Mesenchymal stem cell (in vitro differentiated cells and primary cell): ENCODE results near the gene QTRT2.

Experiments used
- DNase-seq: peaks from one replicate; pipeline ENCODE4 v3.0.0-alpha.2; 2013
- H2AFZ ChIP-seq: one replicate; pipeline ENCODE4 v1.6.1; 2013; ENCODE audit warnings: low read depth, mild to moderate bottlenecking, control low read depth, inconsistent platforms, low read length, moderate library complexity
- H2AK5ac ChIP-seq: 2 replicates; pipeline ENCODE4 v1.6.1; 2013; ENCODE audit warnings: low read length, moderate library complexity, mild to moderate bottlenecking, inconsistent platforms; ENCODE audit not compliant: severe bottlenecking
- H2BK120ac ChIP-seq: one replicate; pipeline ENCODE4 v1.6.1; 2013; ENCODE audit warnings: low read depth, mild to moderate bottlenecking, inconsistent platforms, low read length, moderate library complexity
- H2BK12ac ChIP-seq, 2 experiments: one replicate each; pipeline ENCODE4 v1.6.1; 2013; ENCODE audit warnings: inconsistent platforms in 2 of 2, low read length in 2 of 2, mild to moderate bottlenecking in 2 of 2, moderate library complexity in 2 of 2, control low read depth in 1 of 2
- H2BK15ac ChIP-seq: one replicate; pipeline ENCODE4 v1.6.1; 2013; ENCODE audit warnings: mild to moderate bottlenecking, low read depth, inconsistent platforms; ENCODE audit not compliant: poor library complexity, severe bottlenecking
- H2BK5ac ChIP-seq: 2 replicates; pipeline ENCODE4 v1.6.1; 2013; ENCODE audit warnings: low read depth, mild to moderate bottlenecking, low read length, control low read depth, inconsistent platforms; ENCODE audit not compliant: poor library complexity, severe bottlenecking
- H3K14ac ChIP-seq, 2 experiments: one replicate each; pipeline ENCODE4 v1.6.1; 2013; ENCODE audit warnings: inconsistent platforms in 2 of 2, low read length in 2 of 2, control low read depth in 1 of 2, mild to moderate bottlenecking in 1 of 2, moderate library complexity in 1 of 2
- H3K18ac ChIP-seq, 2 experiments: one replicate each; pipeline ENCODE4 v1.6.1; 2013; ENCODE audit warnings: inconsistent platforms in 2 of 2, low read length in 2 of 2, control low read depth in 1 of 2, low read depth in 1 of 2, mild to moderate bottlenecking in 1 of 2
- H3K23ac ChIP-seq, 2 experiments: one replicate each; pipeline ENCODE4 v1.6.1; 2013; ENCODE audit warnings: inconsistent platforms in 2 of 2, low read length in 2 of 2, mild to moderate bottlenecking in 2 of 2, moderate library complexity in 2 of 2, control low read depth in 1 of 2
- H3K27ac ChIP-seq: 2 replicates; pipeline ENCODE4 v1.5.1; 2013; ENCODE audit warnings: mild to moderate bottlenecking, moderate library complexity, low read length, control low read depth, inconsistent platforms; ENCODE audit not compliant: poor library complexity, severe bottlenecking
- H3K27me3 ChIP-seq, 2 experiments: 2 replicates each; pipeline versions ENCODE4 v1.6.1 to v1.7.0; 2013; ENCODE audit warnings: low read length in 2 of 2, mild to moderate bottlenecking in 2 of 2, moderate library complexity in 2 of 2, control low read depth in 1 of 2, inconsistent platforms in 1 of 2; ENCODE audit not compliant: control insufficient read depth in 1 of 2, insufficient read depth in 1 of 2
- H3K36me3 ChIP-seq, 2 experiments: 2 replicates each; pipeline versions ENCODE4 v1.6.1 to v1.7.0; 2013; ENCODE audit warnings: low read length in 2 of 2, control low read depth in 1 of 2, inconsistent platforms in 1 of 2, low read depth in 1 of 2, mild to moderate bottlenecking in 1 of 2; ENCODE audit not compliant: insufficient read depth in 2 of 2, control insufficient read depth in 1 of 2
- H3K4ac ChIP-seq, 2 experiments: one replicate each; pipeline ENCODE4 v1.6.1; 2013; ENCODE audit warnings: inconsistent platforms in 2 of 2, low read length in 2 of 2, mild to moderate bottlenecking in 2 of 2, moderate library complexity in 2 of 2, control low read depth in 1 of 2, low read depth in 1 of 2
- H3K4me1 ChIP-seq: 2 replicates; pipeline ENCODE4 v1.6.1; 2013; ENCODE audit warnings: low read depth, low read length, control low read depth; ENCODE audit not compliant: control insufficient read depth, insufficient read depth
- H3K4me2 ChIP-seq: 2 replicates; pipeline ENCODE4 v1.6.1; 2013; ENCODE audit warnings: low read length, mild to moderate bottlenecking, inconsistent platforms; ENCODE audit not compliant: poor library complexity, severe bottlenecking
- H3K4me3 ChIP-seq, 2 experiments: 2 replicates each; pipeline versions ENCODE4 v1.5.1 to v1.7.0; 2013; ENCODE audit warnings: low read length in 2 of 2, mild to moderate bottlenecking in 2 of 2, control low read depth in 1 of 2, low read depth in 1 of 2; ENCODE audit not compliant: insufficient read depth in 1 of 2
- H3K79me1 ChIP-seq: replicated peaks from 2 replicates; pipeline ENCODE4 v1.6.1; 2013; ENCODE audit warnings: mild to moderate bottlenecking, control low read depth, low read length, inconsistent platforms; ENCODE audit not compliant: poor library complexity, severe bottlenecking
- H3K9ac ChIP-seq: 2 replicates; pipeline ENCODE4 v1.7.0; 2013; ENCODE audit warnings: mild to moderate bottlenecking, low read length, moderate library complexity
- H3K9me3 ChIP-seq: 2 replicates; pipeline ENCODE4 v1.7.0; 2013; ENCODE audit warnings: mild to moderate bottlenecking, low read length; ENCODE audit not compliant: control insufficient read depth
- H4K8ac ChIP-seq: one replicate; pipeline ENCODE4 v1.6.1; 2013; ENCODE audit warnings: inconsistent platforms, mild to moderate bottlenecking, low read length, moderate library complexity
- H4K91ac ChIP-seq: one replicate; pipeline ENCODE4 v1.6.1; 2013; ENCODE audit warnings: mild to moderate bottlenecking, low read length, inconsistent platforms
- WGBS: methylation state at CpG from one replicate; pipeline ENCODE4 v1.1.7; 2013; ENCODE audit warnings: mixed read lengths; 5-methylcytosine and 5-hydroxymethylcytosine counted together

The QTRT2 gene

DNA sequence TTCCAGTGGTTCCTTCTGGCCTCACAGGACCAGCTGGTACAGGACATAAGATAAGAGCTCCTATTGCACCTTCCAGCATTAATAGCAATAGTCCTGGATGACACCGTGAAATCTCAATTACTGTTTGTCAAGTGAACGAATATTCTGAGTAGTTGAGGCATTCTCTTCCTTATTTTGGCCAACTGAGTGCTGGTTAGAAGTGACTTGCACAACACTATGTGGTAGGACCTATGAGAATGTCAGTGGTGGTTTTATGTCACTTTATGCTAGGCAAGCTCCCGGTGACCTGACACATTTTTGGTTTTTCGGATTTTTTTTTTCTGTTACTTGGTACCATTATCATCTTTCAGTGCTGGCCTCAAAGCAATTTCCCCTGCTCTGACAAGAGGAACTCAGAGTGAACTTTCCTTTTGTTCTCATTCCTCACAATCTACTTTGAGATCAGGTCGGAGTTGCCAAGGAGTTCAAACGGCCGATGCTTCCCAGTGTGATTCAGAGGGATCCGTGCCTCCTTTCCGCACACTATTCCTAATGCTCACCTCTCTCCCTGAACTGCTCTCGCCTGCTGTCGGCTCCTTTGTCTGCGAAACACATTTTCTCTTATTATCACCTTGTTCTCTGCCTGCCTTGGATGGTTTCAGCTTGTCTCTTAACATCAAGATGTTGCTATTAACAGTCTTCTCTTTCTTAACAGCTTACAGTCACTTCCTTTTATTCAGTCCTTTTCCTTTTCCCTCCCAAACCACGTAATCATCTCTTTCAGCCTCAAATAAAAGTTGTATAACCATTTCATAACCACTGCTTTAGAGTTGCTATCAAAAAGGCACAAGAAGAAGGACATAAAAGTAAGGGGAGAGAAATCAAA lies 35.8 kb downstream of the QTRT2 start:
- Histone ChIP-seq H2BK5ac (no peak overlapping the region), H3K36me3 (peaks cover 2 to 6% of the 10 kb centered on the region in 2 experiments)

DNA sequence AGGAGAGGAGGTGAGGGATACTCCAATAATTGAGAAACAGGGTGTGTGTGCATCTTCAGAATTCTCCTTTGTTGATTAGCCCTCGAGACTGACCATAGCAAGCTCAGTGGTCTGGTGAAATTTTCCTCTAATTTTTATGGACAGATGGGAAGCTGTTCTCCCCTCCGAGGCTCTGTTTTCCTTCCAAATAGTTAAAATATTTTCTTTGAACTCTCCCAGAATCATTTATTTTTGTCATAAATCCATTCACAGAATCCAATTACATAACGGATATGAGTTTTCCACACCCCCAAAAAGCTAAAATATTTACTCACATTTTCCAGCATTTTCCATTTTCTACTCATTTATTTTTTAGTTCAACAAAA lies 36.5 kb downstream of the QTRT2 start:
- Histone ChIP-seq H3K9me3 (no peaks in the 10 kb centered on the region), H3K27ac (no peak overlapping the region), H3K23ac (no peak overlapping the region), H3K4me2 (no peak overlapping the region), H2BK120ac (no peak overlapping the region), H3K14ac (no peak overlapping the region), H4K8ac (no peak overlapping the region), H3K4me1 (peaks cover 8% of the 10 kb centered on the region), H3K18ac (no peak overlapping the region), H4K91ac (no peak overlapping the region), H3K79me1 (no peaks in the 10 kb centered on the region), H3K36me3 (peaks cover under 1 to 2% of the 10 kb centered on the region in 2 experiments), H3K4ac (no peak overlapping the region), H2AFZ (no peak overlapping the region), H3K27me3 (no peaks in the 10 kb centered on the region), H2BK15ac (no peak overlapping the region), H3K4me3 (peak overlapping the region in 1 of 2 experiments; percentile 46), H3K9ac (peak overlapping the region; percentile 31), H2BK12ac (no peak overlapping the region), H2AK5ac (no peak overlapping the region), H2BK5ac (no peak overlapping the region)
- no peak for DNase-seq
- WGBS, result 89% methylated on average over 3 of the region's 3 CpGs

More for the DNA sequence above, 35.8 kb downstream of the QTRT2 start:
- H3K4me1 ChIP-seq, result peaks cover 8% of the 10 kb centered on the region
- peak overlapping the region in 1 of 2 experiments; percentile 46 for H3K4me3 ChIP-seq
- H3K23ac ChIP-seq, result no peak overlapping the region
- H3K4me2 ChIP-seq, result no peak overlapping the region
- no peak overlapping the region for H3K18ac ChIP-seq
- no peak overlapping the region for H4K91ac ChIP-seq
- H3K79me1 ChIP-seq, result no peaks in the 10 kb centered on the region
- H2AFZ ChIP-seq, result no peak overlapping the region
- H2BK120ac ChIP-seq, result no peak overlapping the region
- peak overlapping the region; percentile 31 for H3K9ac ChIP-seq
- H3K4ac ChIP-seq, result no peak overlapping the region
- DNase-seq, result no peak
- no peaks in the 10 kb centered on the region for H3K9me3 ChIP-seq
- H3K27me3 ChIP-seq, result no peaks in the 10 kb centered on the region
- WGBS, result 76% methylated on average over 13 of the region's 13 CpGs
- H3K27ac ChIP-seq, result no peak overlapping the region
- no peak overlapping the region for H2BK15ac ChIP-seq
- H4K8ac ChIP-seq, result no peak overlapping the region
- no peak overlapping the region for H2AK5ac ChIP-seq
- H2BK12ac ChIP-seq, result no peak overlapping the region
- H3K14ac ChIP-seq, result no peak overlapping the region

DNA sequence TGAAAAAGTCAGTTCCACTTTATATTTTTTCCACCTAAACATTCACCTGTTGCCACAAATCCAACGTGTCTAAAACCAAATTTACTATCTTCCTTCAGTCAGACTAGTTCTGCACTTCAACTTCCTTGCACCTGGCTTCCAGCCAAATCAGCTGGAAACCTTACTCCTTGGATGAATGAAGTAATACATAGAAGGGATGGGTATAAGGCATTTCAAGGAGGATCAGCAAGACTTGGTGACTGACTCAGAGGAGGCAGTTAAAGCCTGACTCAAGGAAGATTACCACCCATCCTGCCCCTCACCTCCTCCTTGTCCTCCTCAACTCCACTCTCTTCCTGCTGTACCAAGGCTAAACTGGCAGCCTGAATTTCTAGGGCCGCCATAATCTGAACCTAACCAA lies 37.1 kb downstream of the QTRT2 start:
- H3K9me3 ChIP-seq, result no peaks in the 10 kb centered on the region
- H2BK15ac ChIP-seq, result no peak overlapping the region
- no peak overlapping the region for H3K23ac ChIP-seq
- H3K27me3 ChIP-seq, result no peaks in the 10 kb centered on the region
- H2BK120ac ChIP-seq, result no peak overlapping the region
- no peaks in the 10 kb centered on the region for H3K79me1 ChIP-seq
- H3K18ac ChIP-seq, result no peak overlapping the region
- H3K4me1 ChIP-seq, result peaks cover 8% of the 10 kb centered on the region
- H3K9ac ChIP-seq, result no peak overlapping the region
- H2AK5ac ChIP-seq, result no peak overlapping the region
- no peak overlapping the region for H3K4me3 ChIP-seq
- no peak overlapping the region for H3K14ac ChIP-seq
- no peak overlapping the region for H3K4me2 ChIP-seq
- WGBS, result 80% methylated on average over 2 of the region's 2 CpGs
- H2BK12ac ChIP-seq, result no peak overlapping the region
- no peak overlapping the region for H2AFZ ChIP-seq
- peaks cover 0 to under 1% of the 10 kb centered on the region in 2 experiments for H3K36me3 ChIP-seq
- peak; percentile 54 for DNase-seq
- H3K27ac ChIP-seq, result peak overlapping the region; percentile 18
- no peak overlapping the region for H4K91ac ChIP-seq
- no peak overlapping the region for H3K4ac ChIP-seq
- no peak overlapping the region for H4K8ac ChIP-seq
- H2BK5ac ChIP-seq, result no peak overlapping the region

- no peak overlapping the region for H3K9ac ChIP-seq
- no peak overlapping the region for H2BK15ac ChIP-seq
- H3K36me3 ChIP-seq, result no peaks in the 10 kb centered on the region
- H2AFZ ChIP-seq, result no peak overlapping the region
- no peaks in the 10 kb centered on the region for H3K9me3 ChIP-seq
- H2BK12ac ChIP-seq, result no peak overlapping the region
- no peak overlapping the region for H4K91ac ChIP-seq
- H2BK120ac ChIP-seq, result no peak overlapping the region
- no peak overlapping the region for H3K18ac ChIP-seq
- no peak overlapping the region for H3K27ac ChIP-seq
- H3K4me3 ChIP-seq, result no peak overlapping the region
- H3K4ac ChIP-seq, result no peak overlapping the region
- H3K79me1 ChIP-seq, result no peaks in the 10 kb centered on the region
- no peak for DNase-seq
- WGBS, result 92% methylated on average over 1 of the region's 3 CpGs
- no peak overlapping the region for H2BK5ac ChIP-seq
- H3K4me2 ChIP-seq, result no peak overlapping the region
- H3K23ac ChIP-seq, result no peak overlapping the region
- H3K27me3 ChIP-seq, result no peaks in the 10 kb centered on the region
- no peak overlapping the region for H4K8ac ChIP-seq
- no peak overlapping the region for H3K14ac ChIP-seq
- H2AK5ac ChIP-seq, result no peak overlapping the region
- peaks cover 2% of the 10 kb centered on the region for H3K4me1 ChIP-seq
These were observed 39.3 kb downstream of the QTRT2 start for GRCh38 chr3:114095796-114096195.
